ENCODE measurements around the gene TRMT2A. TPM values are rescaled to one million over a fixed set of nuclear protein-coding genes. Genes with fewer than 3 reads are reported as not detected.
A peak's percentile ranks its signal among the peaks of the same experiment; 100 is the strongest.
"Not testable (repeated sequence)": the region's sequence is repeated elsewhere in the genome, so short reads cannot be mapped to it uniquely, and the experiment has no call there.

The TRMT2A gene, protein sequence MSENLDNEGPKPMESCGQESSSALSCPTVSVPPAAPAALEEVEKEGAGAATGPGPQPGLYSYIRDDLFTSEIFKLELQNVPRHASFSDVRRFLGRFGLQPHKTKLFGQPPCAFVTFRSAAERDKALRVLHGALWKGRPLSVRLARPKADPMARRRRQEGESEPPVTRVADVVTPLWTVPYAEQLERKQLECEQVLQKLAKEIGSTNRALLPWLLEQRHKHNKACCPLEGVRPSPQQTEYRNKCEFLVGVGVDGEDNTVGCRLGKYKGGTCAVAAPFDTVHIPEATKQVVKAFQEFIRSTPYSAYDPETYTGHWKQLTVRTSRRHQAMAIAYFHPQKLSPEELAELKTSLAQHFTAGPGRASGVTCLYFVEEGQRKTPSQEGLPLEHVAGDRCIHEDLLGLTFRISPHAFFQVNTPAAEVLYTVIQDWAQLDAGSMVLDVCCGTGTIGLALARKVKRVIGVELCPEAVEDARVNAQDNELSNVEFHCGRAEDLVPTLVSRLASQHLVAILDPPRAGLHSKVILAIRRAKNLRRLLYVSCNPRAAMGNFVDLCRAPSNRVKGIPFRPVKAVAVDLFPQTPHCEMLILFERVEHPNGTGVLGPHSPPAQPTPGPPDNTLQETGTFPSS
- 10 to 100 TPM; 44.9 to 58.1 (median 48.8) TPM for polyA plus RNA-seq (ENCODE audit: insufficient read length in 4 of 4)

DNA sequence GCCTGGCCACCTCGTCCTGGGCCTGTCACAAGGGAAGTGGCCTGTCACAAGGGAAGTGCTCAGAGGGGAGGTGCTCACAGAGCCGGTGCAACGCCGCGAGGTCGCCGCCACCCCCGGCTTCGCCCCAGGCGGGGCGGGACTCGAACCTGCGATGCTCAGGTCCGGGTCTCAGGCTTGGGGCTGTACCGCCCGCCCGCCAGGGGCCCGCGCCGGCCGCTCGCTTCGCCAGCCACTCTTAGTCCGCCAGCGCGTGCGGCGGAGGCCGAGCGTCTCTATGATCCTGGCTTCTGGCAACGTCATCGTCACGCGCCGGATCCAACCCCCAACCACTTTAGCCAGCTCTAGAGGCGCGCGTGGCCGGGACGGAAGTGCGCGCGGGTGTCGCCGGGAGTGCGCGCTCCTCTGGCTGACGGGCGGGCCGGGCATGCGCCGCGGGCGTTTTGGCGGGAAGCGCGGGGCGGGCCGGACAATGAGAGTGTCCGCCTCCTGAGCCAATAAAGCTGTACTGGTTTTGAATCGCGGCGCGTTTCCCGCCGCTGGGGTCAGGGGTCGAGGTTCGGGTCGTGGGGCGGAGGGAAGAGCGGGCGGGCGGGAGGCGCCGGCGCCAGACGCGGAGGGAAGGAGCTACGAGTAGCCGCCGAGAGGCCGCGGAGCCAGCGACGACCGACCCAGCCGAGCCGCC is at the start of gene TRMT2A:
Gene TRMT2A, minus strand, starts transcription at position 276 of the 682 bp plus-strand sequence. CDS start 320 bp downstream, outside the sequence.
- DNase-seq (ENCODE audit: low read depth in 4 of 4, low spot score in 3 of 4), result peak; percentile 96 to 98 (median 97)

DNA sequence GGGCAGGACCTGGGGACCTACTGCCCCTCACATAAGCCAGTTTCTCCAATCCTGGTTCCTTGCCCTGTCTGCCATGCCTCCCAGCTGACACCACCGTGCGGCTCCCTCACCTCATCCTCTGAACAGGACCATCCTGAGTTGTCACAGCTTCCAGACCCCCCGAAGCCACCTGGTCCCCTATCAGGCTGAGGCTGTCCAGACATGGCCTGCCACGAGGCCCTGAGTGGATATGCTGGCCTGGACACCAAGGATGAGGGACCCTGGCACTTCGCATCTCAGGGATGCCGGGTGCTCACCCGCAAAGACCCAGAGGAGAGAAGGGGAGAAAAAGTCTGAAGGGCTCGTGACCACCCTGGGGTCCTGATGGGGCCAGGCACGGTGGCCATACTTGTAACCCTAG is 49.7 kb upstream of the TRMT2A start:
- DNase-seq (ENCODE audit: low read depth in 4 of 4, low spot score in 3 of 4), result no peak

DNA sequence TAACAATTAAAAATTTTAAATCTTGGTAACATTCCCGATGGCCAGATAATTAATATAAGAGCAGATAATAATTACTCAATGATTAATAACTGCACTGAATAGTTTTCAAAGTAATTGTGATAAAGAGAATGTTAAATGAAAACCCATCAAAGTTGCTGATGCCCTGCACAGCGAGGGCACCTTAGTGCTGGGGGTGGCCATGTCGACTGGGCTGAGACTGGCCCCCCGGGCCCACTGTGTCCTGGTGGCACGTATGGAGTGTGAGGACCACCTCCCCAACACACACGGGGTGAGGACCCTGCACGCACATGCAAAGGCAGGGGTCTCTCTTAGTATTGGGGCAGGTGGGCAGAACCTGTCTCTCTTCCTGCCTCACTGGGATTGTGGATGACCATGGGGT is 48.9 kb upstream of the TRMT2A start:
- DNase-seq (ENCODE audit: low read depth in 4 of 4, low spot score in 3 of 4), result no peak

DNA sequence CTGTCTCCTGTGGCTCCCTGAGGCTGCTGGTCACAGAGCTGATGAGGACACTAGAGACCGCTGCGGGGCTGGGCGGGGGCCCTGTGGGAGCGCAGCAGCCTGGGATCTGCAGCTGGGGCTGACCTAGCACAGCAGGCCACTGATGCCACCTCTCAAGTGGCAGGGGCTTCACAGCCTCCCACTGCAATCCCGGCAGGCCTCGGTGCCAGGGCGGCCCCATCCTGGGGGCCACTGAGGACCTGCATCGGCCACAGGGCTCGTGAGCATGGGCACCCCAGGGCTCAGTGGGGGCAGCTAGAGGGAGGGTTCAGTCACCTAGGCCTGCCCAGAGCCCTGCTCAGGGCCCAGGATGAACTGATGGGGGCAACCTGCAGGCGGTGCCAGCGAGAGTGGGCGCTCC is 48.4 kb upstream of the TRMT2A start:
- DNase-seq (ENCODE audit: low read depth in 4 of 4, low spot score in 3 of 4), result no peak

DNA sequence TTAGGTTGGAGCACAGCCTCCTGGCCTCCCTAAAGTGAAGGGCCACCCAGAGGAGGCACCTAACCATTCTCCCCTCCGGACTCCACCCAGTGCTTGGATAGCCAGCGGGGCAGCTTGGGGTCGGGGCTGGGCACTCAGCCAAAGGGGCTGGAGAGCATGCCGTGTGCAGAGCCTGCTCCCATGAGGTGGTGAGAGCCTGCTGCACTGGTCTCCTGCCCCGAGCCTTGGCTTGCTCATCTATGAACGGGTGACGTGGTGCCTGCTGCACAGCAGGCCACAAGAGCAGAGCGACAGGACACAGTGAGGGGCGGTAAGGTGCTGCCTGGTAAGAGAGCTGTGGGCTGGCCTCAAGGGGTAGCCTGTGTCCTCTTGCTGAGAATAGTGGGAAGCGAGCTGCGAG is 47.8 kb upstream of the TRMT2A start:
- no peak for DNase-seq (ENCODE audit: low read depth in 4 of 4, low spot score in 3 of 4)

DNA sequence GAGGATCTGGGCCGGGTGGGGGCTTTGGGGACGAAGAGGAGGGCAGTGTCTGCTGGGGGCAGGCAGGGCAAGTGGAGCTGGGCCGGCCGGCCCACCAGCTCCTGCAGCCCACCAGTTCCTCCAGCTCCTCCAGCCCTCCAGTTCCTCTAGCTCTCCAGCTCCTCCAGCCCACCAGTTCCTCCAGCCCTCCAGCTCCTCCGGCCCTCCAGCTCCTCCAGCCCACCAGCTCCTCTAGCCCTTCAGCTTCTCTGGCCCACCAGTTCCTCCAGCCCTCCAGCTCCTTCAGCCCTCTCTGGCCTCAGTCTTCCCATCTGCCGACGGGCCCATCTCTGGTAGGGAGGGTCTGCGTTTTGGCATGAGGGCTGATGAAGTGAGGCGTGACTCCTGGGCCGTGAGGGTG is 43.0 kb upstream of the TRMT2A start:
- DNase-seq (ENCODE audit: low read depth in 4 of 4, low spot score in 3 of 4), result no peak

DNA sequence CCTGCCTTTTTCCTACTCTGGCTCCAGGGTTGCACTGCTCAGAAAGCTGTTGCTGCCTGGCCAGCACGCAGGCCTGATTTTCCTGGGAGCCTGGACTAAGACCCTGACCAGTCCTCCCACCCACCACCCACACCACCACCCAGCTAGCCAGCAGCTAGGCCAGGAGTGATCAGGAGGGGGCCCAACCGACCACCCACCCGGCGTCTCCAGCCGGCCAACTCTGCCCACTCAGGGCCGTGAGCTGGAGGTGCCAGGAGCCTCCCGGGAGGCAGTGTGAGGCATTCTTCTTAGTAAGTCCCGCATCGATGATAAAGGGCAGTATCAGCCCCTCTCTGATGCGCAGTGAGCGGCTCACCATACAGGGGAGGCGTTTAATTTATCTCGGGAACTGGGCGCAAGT is 42.5 kb upstream of the TRMT2A start:
- DNase-seq (ENCODE audit: low read depth in 4 of 4, low spot score in 3 of 4), result not testable (repeated sequence)

DNA sequence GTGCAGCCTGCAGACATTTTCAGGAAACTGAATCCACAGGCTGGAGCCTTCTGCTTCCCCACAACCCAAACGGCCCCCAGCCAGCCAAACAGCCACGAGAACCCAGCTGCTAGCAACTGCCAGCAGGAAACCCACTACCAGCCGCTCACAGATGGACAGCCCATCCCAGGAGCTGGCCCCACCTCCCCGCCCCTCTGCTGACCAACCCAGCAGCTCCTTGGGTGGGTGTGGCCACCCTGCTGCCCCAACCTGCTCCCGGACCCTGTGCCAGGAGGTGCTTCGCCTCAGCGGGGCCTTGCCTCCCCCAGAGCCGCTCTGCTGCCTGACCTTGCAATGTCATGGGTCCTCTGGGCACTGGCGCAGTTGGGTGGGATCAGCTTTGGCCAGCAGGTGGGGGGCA is 42.0 kb upstream of the TRMT2A start:
- no peak for DNase-seq (ENCODE audit: low read depth in 4 of 4, low spot score in 3 of 4)

DNA sequence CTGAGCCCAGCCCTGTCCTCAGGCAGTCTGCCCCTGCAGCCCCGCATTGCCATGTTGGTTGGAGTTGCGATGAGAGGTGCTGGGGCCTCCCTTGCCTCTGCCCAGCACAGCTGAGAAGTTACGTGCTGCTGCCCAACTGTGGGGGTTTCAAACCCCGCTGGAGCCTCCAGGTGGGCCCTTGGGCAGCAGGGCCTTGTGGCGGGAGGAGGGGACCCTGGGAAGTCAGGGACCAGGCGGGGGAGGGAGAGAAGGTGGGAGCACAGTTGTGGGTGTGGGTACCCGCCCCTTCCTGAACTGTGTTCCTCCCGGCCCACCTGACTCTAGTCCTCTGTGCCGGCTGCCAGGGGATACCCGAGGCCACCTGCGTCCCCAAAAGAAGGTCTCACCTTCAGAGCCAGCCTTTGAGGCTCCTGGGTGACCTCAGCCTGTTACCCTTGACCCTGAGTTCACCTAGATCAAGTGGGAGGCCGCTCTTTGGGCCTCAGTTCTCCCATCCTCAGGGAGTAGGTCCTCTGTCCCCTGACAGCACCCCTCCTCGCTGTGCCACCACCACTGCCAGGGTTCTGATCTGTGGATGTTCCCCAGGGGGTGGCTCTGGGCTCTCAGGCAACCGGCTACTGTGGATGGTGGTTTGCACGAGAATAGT is 41.5 kb upstream of the TRMT2A start:
- no peak for DNase-seq (ENCODE audit: low read depth in 4 of 4, low spot score in 3 of 4)

DNA sequence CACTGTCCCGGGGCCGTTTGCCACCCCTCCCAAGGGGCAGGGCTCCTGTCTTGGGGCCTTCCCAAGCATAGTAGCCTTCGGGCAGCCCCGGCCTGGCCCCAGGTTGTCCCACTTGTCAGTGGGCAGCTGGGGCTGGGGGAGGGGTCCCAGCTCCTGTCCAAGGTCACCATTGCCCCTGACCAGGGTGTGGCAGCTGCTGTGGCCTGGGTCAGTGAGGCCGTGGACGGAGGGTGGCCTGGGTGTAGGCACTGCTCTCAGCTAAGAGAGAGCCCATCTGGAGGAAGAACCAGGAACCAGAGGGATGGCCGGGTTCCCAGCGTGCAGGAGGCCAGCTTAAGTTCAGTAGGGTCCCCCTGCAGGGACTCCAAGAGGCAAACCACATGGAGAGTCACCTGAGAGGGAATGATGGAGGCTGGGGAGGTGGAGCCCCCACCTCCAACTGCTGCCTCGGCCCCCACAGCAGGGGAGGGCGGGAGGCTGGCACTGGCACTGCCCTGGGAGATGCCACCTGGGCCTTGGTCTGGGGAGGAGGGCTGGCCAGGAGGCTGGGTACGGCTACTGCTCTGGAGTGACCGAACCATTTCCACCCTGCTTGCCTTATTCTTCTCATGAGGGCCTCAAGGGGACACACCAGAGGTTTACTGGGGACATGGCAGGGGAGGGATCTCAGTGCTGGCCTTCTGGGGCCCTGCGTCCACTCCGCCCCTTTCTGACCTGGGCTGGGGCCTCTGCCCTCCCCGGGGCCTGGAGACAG is 40.6 kb upstream of the TRMT2A start:
- no peak for DNase-seq (ENCODE audit: low read depth in 4 of 4, low spot score in 3 of 4)

DNA sequence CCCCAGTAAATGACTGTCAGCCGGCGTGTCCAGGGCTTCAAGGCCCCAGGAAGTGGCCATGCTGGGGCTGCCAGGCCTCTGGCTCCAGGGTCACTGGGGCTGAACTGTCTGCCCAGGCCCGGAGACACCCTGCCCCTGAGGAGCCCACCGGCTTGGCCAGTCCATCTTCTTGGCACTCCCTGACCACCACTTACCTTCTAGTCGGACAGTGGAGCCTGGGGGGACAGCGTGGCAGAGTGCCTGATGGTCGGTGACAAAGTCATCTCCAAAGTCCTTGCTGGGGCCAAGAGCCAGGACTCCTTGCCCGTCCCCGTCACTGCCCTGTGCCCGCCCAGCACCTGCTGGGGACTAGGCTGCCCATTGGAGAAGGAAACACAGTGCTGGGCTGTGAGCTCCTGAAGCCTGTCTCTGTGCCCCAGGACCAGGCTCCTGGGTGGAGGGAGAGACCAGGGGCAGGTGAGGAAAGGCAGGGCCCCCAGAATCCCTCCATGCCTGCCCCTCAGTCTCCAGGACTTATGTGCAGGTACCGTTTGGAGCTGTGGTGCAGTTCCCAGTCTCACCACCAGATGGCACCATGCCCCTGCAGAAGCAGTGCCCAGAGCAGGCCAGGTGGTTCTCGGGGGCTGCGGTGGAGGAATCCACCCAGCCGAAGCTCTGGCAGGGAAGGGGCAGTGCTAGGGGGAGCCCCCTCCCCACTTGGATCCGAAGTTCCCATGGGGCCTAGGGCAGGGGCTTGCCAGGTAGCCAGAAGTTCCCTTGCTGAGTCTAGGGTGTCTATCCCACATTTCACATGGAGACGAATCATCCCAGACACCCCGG is 39.8 kb upstream of the TRMT2A start:
- DNase-seq (ENCODE audit: low read depth in 4 of 4, low spot score in 3 of 4), result peak; percentile 56 to 83 (median 60)

DNA sequence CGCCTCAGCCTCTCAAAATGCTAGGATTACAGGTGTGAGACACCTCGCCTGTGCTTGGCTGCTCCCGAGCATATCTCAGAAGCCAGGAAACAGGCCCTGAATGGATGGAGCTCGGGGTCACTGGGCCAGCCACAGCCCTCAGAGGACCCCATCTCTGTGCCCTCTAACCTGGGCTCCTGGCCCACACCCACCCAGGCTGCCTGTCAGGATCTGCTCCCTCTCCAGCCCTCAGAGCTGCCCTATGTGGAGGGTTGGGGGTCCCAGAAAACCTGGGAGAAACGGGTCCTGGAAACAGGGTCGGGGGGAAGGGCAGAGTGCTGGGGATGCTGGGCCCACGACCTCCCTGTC is 39.0 kb upstream of the TRMT2A start:
- DNase-seq (ENCODE audit: low read depth in 4 of 4, low spot score in 3 of 4), result no peak

DNA sequence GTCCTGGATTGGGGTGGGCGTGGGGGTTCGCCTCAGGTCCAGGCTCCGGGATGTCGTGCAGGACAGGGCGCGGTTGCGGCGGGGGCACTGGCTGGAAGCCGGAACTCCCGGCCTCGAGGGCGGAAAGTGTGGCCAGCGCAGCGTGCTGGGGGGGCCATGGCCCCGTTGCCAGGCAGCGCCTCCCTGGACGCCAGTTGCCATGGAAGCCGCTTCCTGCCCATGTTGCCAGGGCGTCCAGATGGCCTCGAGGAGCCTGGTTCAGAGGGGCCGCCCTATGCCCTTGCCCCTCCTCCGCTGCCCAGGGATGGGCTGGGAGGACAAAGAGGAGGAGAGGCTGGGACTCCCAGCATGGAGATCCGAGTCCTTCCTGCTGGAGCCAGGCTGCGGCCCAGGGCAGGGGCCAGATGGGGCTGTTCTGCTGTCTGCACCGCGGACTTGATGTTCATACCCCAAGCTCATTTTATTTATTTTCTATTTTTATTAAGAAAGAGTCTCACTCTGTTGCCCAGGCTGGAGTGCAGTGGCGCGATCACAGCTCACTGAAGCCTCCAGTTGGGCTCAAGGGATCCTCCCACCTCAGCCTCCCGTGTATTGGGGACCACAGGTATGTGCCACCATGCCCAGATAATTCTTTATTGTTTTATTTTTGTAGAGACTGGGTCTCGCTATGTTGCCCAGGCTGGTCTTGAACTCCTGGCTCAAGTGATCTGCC is 38.5 kb upstream of the TRMT2A start:
- no peak for DNase-seq (ENCODE audit: low read depth in 4 of 4, low spot score in 3 of 4)

DNA sequence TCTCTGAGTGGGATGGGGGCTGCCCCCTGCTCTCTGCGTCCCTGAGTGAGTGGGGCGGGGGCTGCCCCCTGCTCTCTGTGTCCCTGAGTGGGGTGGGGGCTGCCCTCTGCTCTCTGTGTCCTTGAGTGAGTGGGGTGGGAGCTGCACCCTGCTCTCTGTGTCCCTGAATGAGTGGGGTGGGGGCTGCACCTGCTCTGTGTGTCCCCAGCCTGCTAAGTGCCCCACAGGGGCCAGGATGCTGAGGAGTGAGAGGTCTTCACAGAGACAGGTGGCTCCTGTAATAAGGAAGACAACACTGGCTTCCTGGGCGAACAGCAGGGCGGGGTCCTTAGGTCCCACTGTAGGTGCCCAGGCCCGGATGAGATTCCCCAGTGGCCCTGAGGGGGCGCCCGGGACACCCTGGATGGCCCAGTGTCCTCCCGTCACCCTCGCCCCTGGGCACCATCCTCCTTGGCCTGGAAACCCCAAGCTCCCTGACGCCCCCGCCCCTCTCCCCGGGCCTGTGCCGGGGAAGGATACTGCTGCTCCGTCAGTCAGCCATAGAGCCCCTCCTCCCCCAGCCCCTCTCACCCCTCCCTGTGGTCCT is 37.7 kb upstream of the TRMT2A start:
- DNase-seq (ENCODE audit: low read depth in 4 of 4, low spot score in 3 of 4), result no peak

DNA sequence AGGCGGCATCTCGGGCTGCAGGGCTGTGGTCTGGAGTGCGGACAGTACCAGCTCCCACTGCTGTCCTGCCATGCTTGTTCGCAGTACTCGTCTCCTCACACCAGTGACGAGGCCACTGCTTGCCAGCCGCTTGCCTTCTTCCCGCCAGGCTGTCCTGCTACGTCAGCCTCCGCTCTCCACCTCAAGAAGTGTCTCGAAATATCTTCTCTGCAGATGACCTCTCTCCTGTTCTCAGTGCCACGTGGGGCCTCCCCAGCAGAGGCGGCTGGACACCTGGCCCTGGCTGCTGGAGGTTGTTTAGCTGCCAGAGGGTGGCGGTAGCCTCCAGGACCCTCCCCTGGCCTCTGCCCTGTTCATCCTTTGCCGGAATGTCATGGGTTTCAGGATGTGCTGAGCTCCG is 36.9 kb upstream of the TRMT2A start:
- DNase-seq (ENCODE audit: low read depth in 4 of 4, low spot score in 3 of 4), result no peak

DNA sequence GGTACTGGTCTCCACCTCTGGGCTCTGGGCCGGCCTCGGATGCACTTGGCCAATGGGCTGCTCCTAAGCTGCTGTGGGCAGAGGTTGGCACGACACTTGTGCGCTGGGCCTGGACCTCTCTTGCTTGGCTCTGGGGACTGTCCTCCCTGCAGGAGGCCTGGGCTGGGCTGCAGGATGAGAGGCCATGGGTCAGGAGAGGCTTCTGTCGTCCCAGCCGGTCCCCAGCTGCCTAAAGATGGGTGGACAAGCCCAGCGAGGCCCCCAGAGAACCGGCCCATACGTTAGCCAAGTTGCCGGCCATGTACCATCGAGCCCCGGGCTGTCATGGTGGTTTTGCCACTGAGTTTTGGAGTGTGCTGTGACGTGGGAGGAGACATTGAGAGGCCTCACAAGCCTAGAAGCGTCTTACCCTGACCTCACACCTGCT is 35.5 kb upstream of the TRMT2A start:
- DNase-seq (ENCODE audit: low read depth in 4 of 4, low spot score in 3 of 4), result no peak

DNA sequence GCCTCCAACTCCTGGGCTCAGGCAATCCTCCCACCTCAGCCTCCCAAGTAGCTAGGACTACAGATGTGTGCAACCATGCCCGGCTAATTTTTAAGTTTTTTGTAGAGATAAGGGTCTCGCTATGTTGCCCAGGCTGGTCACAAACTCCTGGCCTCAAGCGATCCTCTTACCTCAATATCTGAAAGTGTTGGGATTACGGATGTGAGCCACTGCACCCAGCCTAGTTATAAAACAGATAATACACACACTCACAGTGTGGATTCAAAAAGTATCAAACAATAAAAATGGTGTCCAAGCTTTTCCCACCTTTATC is 34.2 kb upstream of the TRMT2A start:
- no peak for DNase-seq (ENCODE audit: low read depth in 4 of 4, low spot score in 3 of 4)

DNA sequence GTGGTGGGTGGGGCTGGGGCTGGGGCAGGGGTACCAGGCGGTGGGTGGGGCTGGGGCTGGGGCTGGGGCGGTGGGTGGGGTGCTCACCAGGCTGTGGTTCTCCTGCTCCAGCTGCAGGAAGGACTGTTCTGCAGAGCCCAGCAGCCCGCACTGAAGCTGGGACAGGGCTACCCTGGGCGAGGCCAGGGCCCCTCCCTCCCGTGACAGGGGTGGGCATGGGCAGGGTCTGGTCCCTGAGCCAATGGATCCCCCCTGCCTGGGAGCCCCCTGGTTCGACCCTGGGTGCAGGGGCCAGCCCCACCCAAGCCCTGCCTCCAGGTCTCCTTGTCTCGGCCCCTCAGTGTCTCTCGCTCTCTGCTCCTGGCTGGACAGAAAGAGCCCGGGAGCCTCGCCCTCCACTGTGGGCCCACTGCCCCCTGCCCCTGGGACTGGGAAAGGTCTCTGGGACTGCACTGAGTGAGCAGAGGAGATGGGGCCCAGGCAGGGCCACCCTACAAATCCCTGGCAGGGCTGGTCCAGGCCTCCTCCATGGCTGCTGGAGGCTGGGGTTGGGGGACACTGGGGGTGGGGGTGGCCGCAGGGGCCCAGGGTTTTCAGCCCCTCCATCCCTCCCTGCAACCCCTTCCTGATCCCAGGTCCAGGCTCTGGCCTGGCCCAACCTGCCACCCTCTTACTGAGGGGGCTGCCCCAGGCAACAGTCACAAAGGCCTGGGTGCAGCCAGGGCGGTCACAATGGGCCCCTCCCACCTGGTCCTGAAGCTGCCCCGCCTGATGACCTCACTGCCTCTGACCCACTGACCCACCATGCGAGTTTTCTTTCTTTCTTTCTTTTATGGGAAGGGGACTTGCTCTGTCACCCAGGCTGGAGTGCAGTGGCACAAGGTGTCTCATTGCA is 33.6 kb upstream of the TRMT2A start, which contains the start of gene CCDC188:
Gene CCDC188, minus strand, starts transcription at position 675 of the 895 bp plus-strand sequence. Its CDS starts 69 bp downstream, at position 606.
- no peak for DNase-seq (ENCODE audit: low read depth in 4 of 4, low spot score in 3 of 4)
